NCI-H2171 (cell line): ENCODE results near the gene SPATA32.

Experiments
- DNase-seq: peaks from one replicate; lab custom pipeline; 2025; lab: John Stamatoyannopoulos, UW

The SPATA32 gene

DNA sequence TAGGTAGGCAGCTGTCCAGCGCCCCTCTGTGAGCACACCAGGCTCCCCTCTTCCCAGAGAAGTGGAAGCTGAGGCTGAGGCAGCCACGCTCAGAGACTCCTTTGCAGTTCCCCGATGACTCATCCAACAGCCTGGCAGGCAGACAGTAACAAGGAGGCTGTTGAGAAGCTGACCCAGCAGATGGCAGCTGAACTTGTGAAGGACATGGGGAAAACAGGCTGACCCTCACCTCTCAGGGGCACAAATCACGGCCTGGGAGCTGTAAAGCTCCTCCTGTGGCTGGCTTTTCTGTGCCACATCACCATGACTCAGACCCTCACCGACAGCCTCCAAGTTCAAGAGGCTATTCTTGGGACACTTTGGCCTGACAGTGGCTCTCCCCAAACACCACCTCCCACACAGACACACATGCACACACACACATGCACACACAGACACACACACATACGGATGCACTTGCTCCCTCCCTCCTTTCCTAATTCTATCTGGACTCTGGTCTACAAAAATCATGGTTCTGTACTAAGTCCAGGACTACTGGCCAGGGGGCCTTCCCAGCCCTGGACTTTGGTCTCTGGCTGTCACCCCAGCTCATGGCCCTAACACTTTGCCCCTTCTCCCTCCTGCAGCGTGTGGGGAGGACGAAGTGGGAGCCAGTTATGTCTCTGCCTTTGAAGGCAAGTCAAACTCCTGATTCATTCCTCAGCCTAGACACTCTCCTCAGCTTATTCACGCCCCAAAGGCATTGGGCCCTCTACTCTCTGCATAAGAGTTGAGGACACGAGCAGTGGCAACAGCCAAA, 31.7 kb upstream of the SPATA32 start:
- DNase-seq, result no peak

DNA sequence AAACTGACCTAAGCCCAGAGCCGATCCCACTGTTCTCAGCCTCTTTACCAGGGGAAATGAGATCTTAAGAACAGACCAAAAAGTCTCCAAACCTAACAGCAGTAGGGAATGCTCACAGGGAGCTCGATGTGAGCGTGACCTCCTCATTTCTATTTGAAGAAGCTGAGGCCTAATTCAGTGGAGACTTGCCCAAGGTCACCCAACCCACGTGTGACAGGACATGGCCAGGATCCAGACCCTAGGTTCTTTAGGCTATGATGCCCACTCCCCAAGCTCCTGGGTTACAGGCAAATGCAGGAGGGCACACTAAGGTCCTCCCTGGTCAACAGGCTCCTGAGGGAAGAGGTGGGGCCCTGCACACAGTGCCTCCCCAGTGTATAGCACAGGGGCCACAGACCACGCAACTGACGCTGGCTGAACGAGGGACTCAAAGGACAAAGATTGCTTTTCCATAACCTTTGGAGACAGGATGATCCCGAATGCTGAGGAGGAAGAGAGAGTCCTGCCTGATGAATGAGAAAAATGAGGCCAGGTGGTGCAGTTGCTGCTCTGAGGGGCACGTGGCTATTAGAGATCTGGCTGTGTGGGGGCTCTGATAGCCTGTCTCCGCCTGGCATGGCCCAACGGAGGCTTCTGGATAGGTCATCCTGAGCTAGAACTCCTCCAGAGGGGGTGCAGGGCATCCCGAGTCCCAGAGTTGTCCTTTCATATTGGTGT, 31.0 kb upstream of the SPATA32 start:
- no peak for DNase-seq

- no peak for DNase-seq
Measured at GRCh38 chr17:45291171-45291805, 29.4 kb upstream of the SPATA32 start.

DNA sequence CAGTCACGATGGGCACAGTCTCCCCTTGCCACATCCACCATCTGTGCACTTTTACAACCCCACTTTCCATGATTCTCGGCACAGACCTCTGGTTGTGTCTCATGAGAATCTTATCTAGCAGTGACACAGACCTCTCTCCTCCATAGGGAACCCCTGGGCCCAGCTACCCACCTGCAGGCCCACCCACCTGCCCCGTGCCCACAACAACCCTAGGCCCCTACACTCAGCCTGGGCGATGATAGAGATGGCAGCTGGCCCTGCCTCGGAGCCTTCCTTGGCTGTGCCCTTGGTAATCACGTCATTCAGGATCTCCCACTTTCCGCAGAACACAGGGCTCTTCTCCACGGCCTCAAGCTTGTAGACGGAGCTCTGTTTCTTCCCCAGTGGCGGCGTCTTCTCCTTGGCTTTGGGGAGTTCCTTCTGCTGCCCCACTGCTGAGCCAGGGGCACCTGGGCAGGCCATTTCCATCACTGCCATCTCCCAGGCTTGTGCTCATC, 28.4 kb upstream of the SPATA32 start:
- no peak for DNase-seq

GRCh38 chr17:45289301-45290268, 27.7 kb upstream of the SPATA32 start:
- DNase-seq, result no peak

DNA sequence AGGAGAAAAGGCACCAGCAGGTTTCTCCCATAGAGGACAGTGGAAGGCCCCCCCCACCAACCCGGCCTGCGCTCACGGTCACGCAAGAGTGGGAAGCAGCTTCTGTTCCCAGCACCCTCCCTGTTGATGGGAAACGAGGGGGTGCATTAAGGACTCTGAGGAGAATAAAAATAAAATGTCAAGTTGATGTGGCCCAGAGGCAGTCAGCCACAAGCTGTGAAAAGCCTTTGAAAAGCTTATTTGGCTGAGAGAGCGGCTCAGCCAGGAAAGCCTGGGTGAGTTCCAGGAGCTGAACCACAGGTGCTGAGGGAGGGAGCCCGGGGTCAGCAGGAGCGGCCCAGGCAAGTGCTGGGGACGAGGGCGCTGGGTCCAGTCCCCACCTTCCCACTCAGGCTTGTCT, 26.9 kb upstream of the SPATA32 start:
- DNase-seq, result no peak

DNA sequence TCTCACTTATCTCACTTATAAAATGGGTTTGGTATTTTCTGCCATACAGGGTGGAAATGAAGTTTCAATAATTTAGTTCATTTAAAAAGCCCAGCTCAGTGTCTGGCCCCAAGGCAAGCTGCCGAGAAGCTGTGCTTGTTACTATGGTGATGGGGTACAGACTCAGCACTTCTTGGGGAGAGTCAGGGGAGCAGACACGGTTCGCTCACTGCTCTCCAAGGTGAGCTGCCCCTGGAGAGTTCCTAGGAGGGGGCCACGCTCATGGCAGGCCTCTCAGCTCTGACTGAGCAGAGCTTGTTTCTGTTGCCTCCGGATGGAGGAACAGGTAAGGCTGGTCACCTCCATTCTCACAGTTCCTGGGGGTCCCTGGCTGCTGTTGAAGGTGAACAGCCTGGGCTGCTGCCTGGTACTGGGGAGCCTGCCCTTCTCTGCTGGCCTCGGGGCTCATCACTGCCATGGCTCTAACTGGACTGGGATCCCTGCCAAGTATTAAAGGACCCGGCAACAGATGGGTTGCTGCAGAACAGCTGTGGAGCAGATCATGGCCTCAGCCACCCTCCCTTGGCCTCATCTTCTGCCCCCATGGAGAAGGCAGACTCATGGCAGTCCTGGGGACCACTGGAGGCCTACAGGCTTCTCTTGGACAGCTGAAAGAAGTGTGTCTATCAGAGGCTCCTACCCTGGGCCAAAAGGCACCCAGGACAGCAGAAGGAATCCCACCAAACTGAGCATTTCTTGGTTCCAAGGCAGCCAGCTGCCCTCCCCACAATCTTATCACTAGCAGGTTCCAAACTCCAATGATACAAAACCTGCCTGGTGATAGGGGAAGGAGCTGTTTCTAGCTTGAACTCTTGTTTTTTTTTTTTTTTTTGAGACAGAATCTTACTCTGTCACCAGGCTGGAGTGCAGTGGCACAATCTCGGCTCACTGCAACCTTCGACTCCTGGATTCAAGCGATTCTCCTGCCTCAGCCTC, 25.9 kb upstream of the SPATA32 start:
- peak; percentile 77 for DNase-seq

DNA sequence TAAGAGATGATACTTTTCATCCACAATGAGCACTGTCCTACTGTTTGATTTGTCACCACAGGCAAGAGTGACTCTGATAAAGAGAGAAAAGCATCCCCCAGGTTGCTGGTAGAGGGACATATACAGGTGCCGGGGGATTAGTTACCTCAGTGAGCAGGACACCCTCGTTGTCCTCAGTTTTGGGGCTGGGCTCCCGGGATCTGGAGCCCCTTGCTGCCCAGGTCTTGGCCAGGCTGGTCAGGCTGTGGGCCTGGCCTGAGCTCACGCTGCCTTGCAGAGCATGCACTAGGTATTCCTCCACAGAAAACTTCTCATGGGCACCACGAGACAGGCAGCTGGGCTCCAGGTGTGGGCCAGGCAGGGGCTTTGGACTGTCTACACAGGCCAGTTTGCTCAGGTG, 24.4 kb upstream of the SPATA32 start:
- no peak for DNase-seq

GRCh38 chr17:45284176-45285140, 22.6 kb upstream of the SPATA32 start:
- no peak for DNase-seq

GRCh38 chr17:45283711-45284110, 21.8 kb upstream of the SPATA32 start:
- DNase-seq, result no peak

DNA sequence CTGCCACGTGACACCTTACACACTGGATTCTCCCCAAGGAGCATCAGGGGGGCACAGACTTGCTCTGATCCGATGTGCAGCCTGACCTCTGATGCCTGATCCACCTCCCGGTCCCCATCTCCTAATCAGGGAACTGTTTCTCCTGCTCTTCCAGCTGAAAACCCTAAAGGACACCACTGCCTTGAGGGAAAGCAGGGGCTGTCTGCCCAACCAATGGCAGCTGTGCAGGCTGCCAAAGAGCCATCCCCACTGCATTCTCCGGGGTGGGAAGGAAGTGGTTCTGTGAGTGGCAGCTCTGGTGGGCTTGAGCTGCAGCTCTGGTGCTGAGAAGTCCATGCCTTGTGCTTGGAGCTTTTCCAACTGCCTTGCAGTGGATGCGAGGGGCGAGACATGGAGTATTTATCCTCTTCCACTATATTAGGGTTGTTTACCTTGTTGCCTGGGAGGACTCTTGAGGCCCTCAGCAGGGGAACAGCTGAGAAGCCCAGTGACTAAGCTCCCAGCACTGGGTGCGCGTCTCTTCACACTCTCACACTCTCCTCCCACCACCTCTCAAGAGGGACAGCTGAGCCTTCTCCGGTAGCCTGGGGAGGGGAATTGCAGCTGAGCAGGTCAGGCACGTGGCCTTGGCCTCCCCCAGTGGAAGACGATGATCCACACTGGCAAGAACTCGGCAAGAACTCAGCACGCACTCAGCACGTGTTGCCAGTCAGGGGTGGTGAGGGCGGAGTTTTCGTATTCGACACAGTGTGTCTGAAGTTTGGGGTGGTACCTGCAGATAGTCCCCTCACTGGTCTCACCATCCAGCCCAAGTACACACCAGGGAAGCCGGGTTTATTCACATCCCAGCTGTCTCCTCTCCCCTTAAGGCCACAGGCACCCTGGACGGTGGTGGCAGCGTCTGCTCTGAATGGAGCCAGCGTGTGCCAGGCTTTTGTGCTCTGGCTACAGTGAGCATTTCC, 21.1 kb upstream of the SPATA32 start:
- DNase-seq, result no peak

- no peak for DNase-seq
Measured at GRCh38 chr17:45279898-45280297, 18.0 kb upstream of the SPATA32 start.

DNA sequence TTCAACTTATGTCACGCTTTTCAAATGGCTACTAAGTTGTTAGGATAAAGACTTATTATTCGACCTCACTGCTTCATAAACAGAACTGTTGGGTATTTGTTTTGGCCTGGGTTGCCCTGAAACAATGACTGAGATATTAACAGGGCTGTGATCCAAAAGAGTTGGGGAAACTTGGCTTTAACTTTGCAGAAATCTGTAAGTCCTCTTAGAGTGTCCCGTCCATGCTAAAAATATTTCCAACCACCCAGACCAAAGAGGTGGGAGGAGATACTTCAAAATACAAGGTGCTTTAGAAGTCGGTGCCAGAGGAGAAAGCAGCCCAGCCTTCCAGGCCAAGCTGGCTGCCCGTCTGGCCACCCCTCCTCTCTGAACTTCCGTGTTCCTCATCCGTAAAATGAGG, 16.1 kb upstream of the SPATA32 start:
- DNase-seq, result no peak

DNA sequence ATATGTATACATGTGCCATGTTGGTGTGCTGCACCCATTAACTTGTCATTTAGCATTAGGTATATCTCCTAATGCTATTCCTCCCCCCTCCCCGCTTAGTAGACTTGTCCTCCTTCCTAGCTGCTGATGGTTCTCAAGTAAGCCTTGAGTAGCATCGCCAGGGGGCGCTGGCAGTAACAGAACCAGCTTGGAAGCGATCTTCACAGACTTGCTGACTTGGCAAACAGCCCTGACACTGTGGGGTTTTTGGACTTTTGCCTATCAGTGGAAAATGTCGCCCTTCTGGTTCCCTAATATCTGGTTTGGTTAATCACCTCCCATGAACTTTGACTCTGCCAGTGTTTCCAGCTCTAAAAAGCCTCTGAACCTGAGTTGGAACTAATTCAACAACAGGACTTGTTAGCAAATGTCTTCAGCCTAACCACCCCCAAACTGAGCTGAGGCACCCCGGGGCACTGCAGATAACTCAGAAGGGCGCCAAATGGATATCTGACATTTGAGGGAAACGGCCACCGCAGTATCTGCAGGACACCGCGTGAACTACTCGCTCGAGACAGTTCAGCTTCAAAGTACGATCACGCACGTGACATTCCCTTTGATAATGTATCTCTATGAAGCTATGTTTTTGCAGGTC, 15.4 kb upstream of the SPATA32 start:
- peak; percentile 77 for DNase-seq

DNA sequence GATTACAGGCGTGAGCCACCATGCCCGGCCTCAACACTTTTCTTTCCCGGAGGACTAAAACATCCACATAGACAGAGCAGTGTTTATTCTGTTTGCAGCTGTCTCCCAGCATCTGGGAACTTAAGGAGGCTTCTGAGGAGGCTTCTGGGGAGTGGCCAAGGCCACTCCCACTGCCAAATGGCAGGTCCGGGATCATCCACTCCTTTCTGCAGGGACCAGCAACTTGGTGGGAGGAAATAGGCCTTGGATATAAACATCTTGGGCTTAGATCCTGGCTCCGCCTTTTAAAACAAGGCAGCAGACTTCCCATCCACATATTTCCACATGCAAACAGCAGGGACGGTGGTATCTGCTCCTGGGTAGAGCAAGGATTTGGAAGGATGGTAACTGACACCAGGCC, 14.1 kb upstream of the SPATA32 start:
- DNase-seq, result no peak

GRCh38 chr17:45274033-45274432, 12.1 kb upstream of the SPATA32 start:
- no peak for DNase-seq

- DNase-seq, result no peak
Measured at GRCh38 chr17:45273551-45273957, 11.7 kb upstream of the SPATA32 start.

DNA sequence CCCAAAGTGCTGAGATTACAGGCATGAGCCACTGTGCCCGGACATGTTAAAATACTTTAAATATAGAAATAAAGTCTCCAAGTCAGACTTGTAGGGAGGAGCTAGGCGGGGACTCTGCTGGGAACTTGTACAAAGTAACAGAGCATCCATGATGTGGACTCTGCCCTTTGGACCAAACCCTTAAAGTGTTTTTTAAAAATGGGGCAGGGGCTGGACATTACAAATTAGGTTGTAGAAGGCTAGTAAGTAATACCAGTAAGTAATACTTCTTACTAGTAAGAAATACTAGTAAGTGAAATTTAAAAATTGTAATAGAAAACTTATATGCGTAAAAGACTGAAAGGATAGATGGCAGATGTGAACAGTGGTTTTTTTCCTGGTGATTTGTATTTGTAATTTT, 9.7 kb upstream of the SPATA32 start:
- DNase-seq, result no peak
